Measurements from ENCODE around the gene USP7.

DNA sequence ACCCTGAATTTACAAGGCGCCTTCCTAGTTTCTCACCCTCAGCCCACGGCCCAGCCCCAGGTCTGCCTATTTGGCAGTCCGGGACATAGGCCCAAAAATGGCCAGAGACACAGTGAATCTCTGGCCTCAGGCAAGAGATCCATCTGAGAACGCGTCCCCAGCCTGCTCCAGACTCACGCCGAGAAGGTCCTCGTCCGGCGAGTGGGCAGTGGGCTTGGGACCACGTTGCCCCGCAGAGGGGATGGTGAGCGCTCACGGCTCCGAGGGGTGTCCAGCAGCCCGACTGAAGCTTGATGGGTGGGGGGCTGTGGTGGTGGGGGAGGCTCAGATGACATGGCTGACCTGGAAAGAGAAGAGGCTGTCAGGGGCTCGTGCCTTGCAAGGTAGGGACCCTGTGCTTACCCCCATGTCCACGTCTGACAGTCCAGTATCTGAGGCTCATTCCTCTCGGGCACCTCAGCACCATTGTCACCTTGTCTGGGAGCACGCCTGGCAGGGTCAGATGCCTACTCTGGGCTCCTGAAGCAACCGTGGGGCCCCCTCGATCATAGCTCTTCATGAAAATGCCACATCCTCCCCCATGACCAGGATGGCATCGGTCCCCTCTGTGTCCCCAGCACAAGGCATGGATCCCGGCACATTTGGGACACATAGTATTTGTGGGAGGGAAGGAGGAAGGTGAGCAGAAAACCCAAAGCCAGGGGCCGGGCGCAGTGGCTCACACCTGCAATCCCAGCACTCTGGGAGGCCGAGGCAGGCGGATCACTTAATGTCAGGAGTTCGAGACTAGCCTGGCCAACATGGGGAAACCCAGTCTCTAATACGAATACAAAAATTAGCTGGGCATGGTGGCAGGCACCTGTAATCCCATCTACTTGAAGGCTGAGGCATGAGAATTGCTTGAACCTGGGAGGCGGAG lies 104.5 kb downstream of the USP7 start:
- no peak for TF ChIP-seq POLR2A (IDR thresholded peaks at IDR 0.05)
- no peak for TF ChIP-seq POLR2AphosphoS5 (IDR thresholded peaks at IDR 0.05)
- TF ChIP-seq, protein P1, sequence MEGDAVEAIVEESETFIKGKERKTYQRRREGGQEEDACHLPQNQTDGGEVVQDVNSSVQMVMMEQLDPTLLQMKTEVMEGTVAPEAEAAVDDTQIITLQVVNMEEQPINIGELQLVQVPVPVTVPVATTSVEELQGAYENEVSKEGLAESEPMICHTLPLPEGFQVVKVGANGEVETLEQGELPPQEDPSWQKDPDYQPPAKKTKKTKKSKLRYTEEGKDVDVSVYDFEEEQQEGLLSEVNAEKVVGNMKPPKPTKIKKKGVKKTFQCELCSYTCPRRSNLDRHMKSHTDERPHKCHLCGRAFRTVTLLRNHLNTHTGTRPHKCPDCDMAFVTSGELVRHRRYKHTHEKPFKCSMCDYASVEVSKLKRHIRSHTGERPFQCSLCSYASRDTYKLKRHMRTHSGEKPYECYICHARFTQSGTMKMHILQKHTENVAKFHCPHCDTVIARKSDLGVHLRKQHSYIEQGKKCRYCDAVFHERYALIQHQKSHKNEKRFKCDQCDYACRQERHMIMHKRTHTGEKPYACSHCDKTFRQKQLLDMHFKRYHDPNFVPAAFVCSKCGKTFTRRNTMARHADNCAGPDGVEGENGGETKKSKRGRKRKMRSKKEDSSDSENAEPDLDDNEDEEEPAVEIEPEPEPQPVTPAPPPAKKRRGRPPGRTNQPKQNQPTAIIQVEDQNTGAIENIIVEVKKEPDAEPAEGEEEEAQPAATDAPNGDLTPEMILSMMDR (IDR thresholded peaks at IDR 0.05), result no peak
- TF ChIP-seq EP300 (IDR thresholded peaks at IDR 0.05), result no peak

Measured in upper lobe of left lung (tissue), 4 donors.